Sciatic nerve (tissue), 2 donors: ENCODE measurements around the gene PADI2. TPM values are rescaled to one million over a fixed set of nuclear protein-coding genes. Genes with fewer than 3 reads are reported as not detected.
A peak's percentile ranks its signal among the peaks of the same experiment; 100 is the strongest.

Experiments
- ATAC-seq: fragments of 200-7000 bp; cut with Tn5 transposase; one replicate; pipeline ENCODE4 v1.9.1; 2020; ENCODE audit warnings: mild to moderate bottlenecking, moderate library complexity
- DNase-seq: peaks from one replicate; pipeline ENCODE4 v3.0.0-alpha.2; 2020; ENCODE audit warnings: low spot score
- intact Hi-C: fragments of 100-400 bp; cut with DNase I; formaldehyde crosslinking; loops from one replicate; pipeline ENCODE4 v1.14.2; 2022
- total RNA-seq: library from RNA; stranded (reverse); fragmentation: NEBNext Ultra II Directional; extraction: Animal tissue kit (Norgen Biotek cat#: 25700); gene quantifications from one replicate; pipeline ENCODE4 v1.2.1, GENCODE V29; 2021
- donor health status: DM: no; HTN: no; CAD: no.
- donor health status: DM: no; HTN: no; CAD: no.

PADI2 gene
- total RNA-seq, 1 donor from 2014 or later, result 21.2 TPM

- no peak for DNase-seq
- no peak for ATAC-seq
- intact Hi-C loops, result no loop called here
Measured at GRCh38 chr1:17143760-17144159, 24.5 kb upstream of the PADI2 start.

GRCh38 chr1:17141441-17142197 is 22.4 kb upstream of the PADI2 start:
- DNase-seq (no peak), ATAC-seq (peak; percentile 58)
- intact Hi-C loops, result no loop called here

GRCh38 chr1:17140279-17140678 is 21.0 kb upstream of the PADI2 start:
- DNase-seq (no peak), ATAC-seq (no peak)
- intact Hi-C loops, result no loop called here

GRCh38 chr1:17139637-17140036 is 20.4 kb upstream of the PADI2 start:
- ATAC-seq (no peak), DNase-seq (no peak)
- intact Hi-C loops, result loop anchor here (10.0 kb wide), 1 partner anchor 265 kb away; no protein-coding TSS in a partner anchor

GRCh38 chr1:17137441-17137840 is 18.2 kb upstream of the PADI2 start:
- intact Hi-C loops, result loop anchor here (10.0 kb wide), 1 partner anchor 267 kb away; no protein-coding TSS in a partner anchor
- DNase-seq (no peak), ATAC-seq (no peak)

- no peak for DNase-seq
- no peak for ATAC-seq
- intact Hi-C loops, result loop anchor here (10.0 kb wide), 1 partner anchor 268 kb away; no protein-coding TSS in a partner anchor
Measured at GRCh38 chr1:17136936-17137335, 17.7 kb upstream of the PADI2 start.

GRCh38 chr1:17136145-17136544 is 16.9 kb upstream of the PADI2 start:
- no peak for DNase-seq
- intact Hi-C loops, result loop anchor here (10.0 kb wide), 1 partner anchor 269 kb away; no protein-coding TSS in a partner anchor
- no peak for ATAC-seq

GRCh38 chr1:17135530-17135929 is 16.3 kb upstream of the PADI2 start:
- ATAC-seq, result no peak
- intact Hi-C loops, result loop anchor here (10.0 kb wide), 1 partner anchor 269 kb away; no protein-coding TSS in a partner anchor

GRCh38 chr1:17134724-17135123 is 15.5 kb upstream of the PADI2 start:
- ATAC-seq (no peak), DNase-seq (no peak)
- intact Hi-C loops, result loop anchor here (10.0 kb wide), 1 partner anchor 270 kb away; no protein-coding TSS in a partner anchor

More at GRCh38 chr1:17135530-17135929, 16.3 kb upstream of the PADI2 start:
- no peak for DNase-seq

GRCh38 chr1:17134034-17134433 is 14.8 kb upstream of the PADI2 start:
- ATAC-seq (no peak), DNase-seq (no peak)
- intact Hi-C loops, result loop anchor here (10.0 kb wide), 1 partner anchor 271 kb away; no protein-coding TSS in a partner anchor

- intact Hi-C loops, result loop anchor here (10.0 kb wide), 1 partner anchor 275 kb away; no protein-coding TSS in a partner anchor
- no peak for DNase-seq
- no peak for ATAC-seq
Measured at GRCh38 chr1:17130138-17130635, 10.9 kb upstream of the PADI2 start.

GRCh38 chr1:17128361-17128760 is 9.1 kb upstream of the PADI2 start:
- intact Hi-C loops, result no loop called here
- DNase-seq (no peak), ATAC-seq (peak; percentile 56)

- intact Hi-C loops, result no loop called here
- peak; percentile 95 for DNase-seq
- peak; percentile 90 for ATAC-seq
Measured at GRCh38 chr1:17125756-17126237, 6.5 kb upstream of the PADI2 start.

- DNase-seq (no peak), ATAC-seq (no peak)
- intact Hi-C loops, result loop anchor here (5.0 kb wide), 1 partner anchor 114 kb away; no protein-coding TSS in a partner anchor
Measured at GRCh38 chr1:17123196-17124045, 4.2 kb upstream of the PADI2 start.

GRCh38 chr1:17122521-17123164 is 3.4 kb upstream of the PADI2 start:
- intact Hi-C loops, result loop anchor here (5.0 kb wide), 1 partner anchor 115 kb away; no protein-coding TSS in a partner anchor
- ATAC-seq (no peak), DNase-seq (no peak)

GRCh38 chr1:17121881-17122280 is 2.6 kb upstream of the PADI2 start:
- ATAC-seq (no peak), DNase-seq (no peak)
- intact Hi-C loops, result loop anchor here (5.0 kb wide), 1 partner anchor 115 kb away; no protein-coding TSS in a partner anchor

GRCh38 chr1:17120962-17121837 is 1.9 kb upstream of the PADI2 start:
- no peak for ATAC-seq
- no peak for DNase-seq
- intact Hi-C loops, result loop anchor here (5.0 kb wide), 1 partner anchor 116 kb away; no protein-coding TSS in a partner anchor
